Measurements from ENCODE around the gene NTRK1.
A peak's percentile ranks its signal among the peaks of the same experiment; 100 is the strongest.

Gene NTRK1

DNA sequence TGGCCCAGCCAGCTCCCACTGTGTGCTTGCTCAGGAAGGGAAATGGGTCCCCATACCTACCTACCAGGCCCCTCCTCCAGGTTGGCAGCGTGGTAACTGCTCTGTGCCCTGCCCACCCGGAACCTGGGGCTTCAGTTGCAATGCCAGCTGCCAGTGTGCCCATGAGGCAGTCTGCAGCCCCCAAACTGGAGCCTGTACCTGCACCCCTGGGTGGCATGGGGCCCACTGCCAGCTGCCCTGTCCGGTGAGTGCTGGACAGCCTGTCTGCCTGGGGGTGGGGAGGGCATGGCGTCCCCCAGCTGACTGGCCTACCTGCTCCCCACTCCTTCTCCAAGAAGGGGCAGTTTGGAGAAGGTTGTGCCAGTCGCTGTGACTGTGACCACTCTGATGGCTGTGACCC lies 49.0 kb downstream of the NTRK1 start:
- H3K36me3 ChIP-seq (ENCODE audit: control insufficient read depth in 1 of 2, insufficient read depth in 2 of 2, low read length in 2 of 2) = no peaks in the 10 kb centered on the region
- no peak overlapping the region for H3K27ac ChIP-seq (ENCODE audit: low read depth, low read length)
- peaks cover 9 to 27% of the 10 kb centered on the region in 2 donors for H3K27me3 ChIP-seq (ENCODE audit: control insufficient read depth in 1 of 2, insufficient read depth in 2 of 2, low read length in 2 of 2)
- H3K9me3 ChIP-seq (ENCODE audit: control insufficient read depth in 1 of 2, low read length in 2 of 2) = no peaks in the 10 kb centered on the region
- no peak overlapping the region for H3K4me3 ChIP-seq (ENCODE audit: low read depth in 1 of 2, low read length in 2 of 2)
- H3K9ac ChIP-seq (ENCODE audit: low read depth in 1 of 2, low read length in 2 of 2) = no peak overlapping the region
- H3K4me1 ChIP-seq (ENCODE audit: control insufficient read depth in 1 of 2, insufficient read depth in 2 of 2, low read length in 2 of 2) = peaks cover 2 to 5% of the 10 kb centered on the region in 2 donors

- H3K4me1 ChIP-seq (ENCODE audit: control insufficient read depth in 1 of 2, insufficient read depth in 2 of 2, low read length in 2 of 2) = peaks cover 0 to 5% of the 10 kb centered on the region in 2 donors
- H3K9me3 ChIP-seq (ENCODE audit: control insufficient read depth in 1 of 2, low read length in 2 of 2) = no peaks in the 10 kb centered on the region
- H3K9ac ChIP-seq (ENCODE audit: low read depth in 1 of 2, low read length in 2 of 2) = no peak overlapping the region
- peaks cover 9 to 31% of the 10 kb centered on the region in 2 donors for H3K27me3 ChIP-seq (ENCODE audit: control insufficient read depth in 1 of 2, insufficient read depth in 2 of 2, low read length in 2 of 2)
- H3K4me3 ChIP-seq (ENCODE audit: low read depth in 1 of 2, low read length in 2 of 2) = no peak overlapping the region
- H3K27ac ChIP-seq (ENCODE audit: low read depth, low read length) = no peak overlapping the region
- peaks cover 0 to 2% of the 10 kb centered on the region in 2 donors for H3K36me3 ChIP-seq (ENCODE audit: control insufficient read depth in 1 of 2, insufficient read depth in 2 of 2, low read length in 2 of 2)
These were observed 49.7 kb downstream of the NTRK1 start for GRCh38 chr1:156910309-156910782.

- Histone ChIP-seq H3K36me3 (ENCODE audit: control insufficient read depth in 1 of 2, insufficient read depth in 2 of 2, low read length in 2 of 2) (peaks cover 0 to 4% of the 10 kb centered on the region in 2 donors), H3K4me1 (ENCODE audit: control insufficient read depth in 1 of 2, insufficient read depth in 2 of 2, low read length in 2 of 2) (peaks cover 0 to 5% of the 10 kb centered on the region in 2 donors), H3K4me3 (ENCODE audit: low read depth in 1 of 2, low read length in 2 of 2) (no peak overlapping the region), H3K27me3 (ENCODE audit: control insufficient read depth in 1 of 2, insufficient read depth in 2 of 2, low read length in 2 of 2) (peaks cover 9 to 29% of the 10 kb centered on the region in 2 donors), H3K9ac (ENCODE audit: low read depth in 1 of 2, low read length in 2 of 2) (no peak overlapping the region), H3K27ac (ENCODE audit: low read depth, low read length) (no peak overlapping the region), H3K9me3 (ENCODE audit: control insufficient read depth in 1 of 2, low read length in 2 of 2) (no peaks in the 10 kb centered on the region)
These were observed 51.1 kb downstream of the NTRK1 start for GRCh38 chr1:156911577-156912298.

GRCh38 chr1:156912310-156912709 lies 51.6 kb downstream of the NTRK1 start:
- no peak overlapping the region for H3K9ac ChIP-seq (ENCODE audit: low read depth in 1 of 2, low read length in 2 of 2)
- H3K27me3 ChIP-seq (ENCODE audit: control insufficient read depth in 1 of 2, insufficient read depth in 2 of 2, low read length in 2 of 2) = peaks cover 9 to 27% of the 10 kb centered on the region in 2 donors
- H3K4me1 ChIP-seq (ENCODE audit: control insufficient read depth in 1 of 2, insufficient read depth in 2 of 2, low read length in 2 of 2) = peaks cover 0 to 5% of the 10 kb centered on the region in 2 donors
- H3K27ac ChIP-seq (ENCODE audit: low read depth, low read length) = no peak overlapping the region
- H3K4me3 ChIP-seq (ENCODE audit: low read depth in 1 of 2, low read length in 2 of 2) = no peak overlapping the region
- peaks cover 0 to 4% of the 10 kb centered on the region in 2 donors for H3K36me3 ChIP-seq (ENCODE audit: control insufficient read depth in 1 of 2, insufficient read depth in 2 of 2, low read length in 2 of 2)
- no peaks in the 10 kb centered on the region for H3K9me3 ChIP-seq (ENCODE audit: control insufficient read depth in 1 of 2, low read length in 2 of 2)

- peaks cover 9 to 27% of the 10 kb centered on the region in 2 donors for H3K27me3 ChIP-seq (ENCODE audit: control insufficient read depth in 1 of 2, insufficient read depth in 2 of 2, low read length in 2 of 2)
- H3K36me3 ChIP-seq (ENCODE audit: control insufficient read depth in 1 of 2, insufficient read depth in 2 of 2, low read length in 2 of 2) = peaks cover 0 to 4% of the 10 kb centered on the region in 2 donors
- H3K4me3 ChIP-seq (ENCODE audit: low read depth in 1 of 2, low read length in 2 of 2) = no peak overlapping the region
- H3K4me1 ChIP-seq (ENCODE audit: control insufficient read depth in 1 of 2, insufficient read depth in 2 of 2, low read length in 2 of 2) = peaks cover 0 to 5% of the 10 kb centered on the region in 2 donors
- no peaks in the 10 kb centered on the region for H3K9me3 ChIP-seq (ENCODE audit: control insufficient read depth in 1 of 2, low read length in 2 of 2)
- no peak overlapping the region for H3K27ac ChIP-seq (ENCODE audit: low read depth, low read length)
- H3K9ac ChIP-seq (ENCODE audit: low read depth in 1 of 2, low read length in 2 of 2) = no peak overlapping the region
These were observed 52.5 kb downstream of the NTRK1 start for GRCh38 chr1:156912861-156913808.

GRCh38 chr1:156913809-156914387 lies 53.2 kb downstream of the NTRK1 start:
- H3K9me3 ChIP-seq (ENCODE audit: control insufficient read depth in 1 of 2, low read length in 2 of 2) = no peaks in the 10 kb centered on the region
- no peak overlapping the region for H3K4me3 ChIP-seq (ENCODE audit: low read depth in 1 of 2, low read length in 2 of 2)
- H3K4me1 ChIP-seq (ENCODE audit: control insufficient read depth in 1 of 2, insufficient read depth in 2 of 2, low read length in 2 of 2) = peaks cover 0 to 5% of the 10 kb centered on the region in 2 donors
- H3K9ac ChIP-seq (ENCODE audit: low read depth in 1 of 2, low read length in 2 of 2) = no peak overlapping the region
- H3K27ac ChIP-seq (ENCODE audit: low read depth, low read length) = no peak overlapping the region
- H3K36me3 ChIP-seq (ENCODE audit: control insufficient read depth in 1 of 2, insufficient read depth in 2 of 2, low read length in 2 of 2) = peaks cover 0 to 4% of the 10 kb centered on the region in 2 donors
- H3K27me3 ChIP-seq (ENCODE audit: control insufficient read depth in 1 of 2, insufficient read depth in 2 of 2, low read length in 2 of 2) = peaks cover 6 to 20% of the 10 kb centered on the region in 2 donors

DNA sequence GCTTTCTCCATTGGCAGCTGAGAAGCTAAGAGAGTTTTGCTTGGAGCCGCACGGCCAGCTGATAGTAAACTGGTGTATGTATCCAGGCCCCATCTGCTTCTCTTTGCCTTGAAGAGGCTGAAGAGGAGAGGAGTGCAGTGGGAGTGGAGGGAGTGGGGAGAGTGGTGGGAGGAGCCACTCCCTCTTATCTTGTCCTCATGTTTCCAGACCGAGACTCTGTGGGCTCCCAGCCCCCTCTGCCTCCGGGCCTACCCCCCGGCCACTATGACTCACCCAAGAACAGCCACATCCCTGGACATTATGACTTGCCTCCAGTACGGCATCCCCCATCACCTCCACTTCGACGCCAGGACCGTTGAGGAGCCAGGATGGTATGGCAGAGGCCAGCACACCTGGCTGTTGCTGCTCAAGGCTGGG lies 53.8 kb downstream of the NTRK1 start:
- H3K9me3 ChIP-seq (ENCODE audit: control insufficient read depth in 1 of 2, low read length in 2 of 2) = no peaks in the 10 kb centered on the region
- H3K4me1 ChIP-seq (ENCODE audit: control insufficient read depth in 1 of 2, insufficient read depth in 2 of 2, low read length in 2 of 2) = peaks cover 0 to 5% of the 10 kb centered on the region in 2 donors
- no peak overlapping the region for H3K27ac ChIP-seq (ENCODE audit: low read depth, low read length)
- H3K4me3 ChIP-seq (ENCODE audit: low read depth in 1 of 2, low read length in 2 of 2) = no peak overlapping the region
- peaks cover under 1 to 15% of the 10 kb centered on the region in 2 donors for H3K27me3 ChIP-seq (ENCODE audit: control insufficient read depth in 1 of 2, insufficient read depth in 2 of 2, low read length in 2 of 2)
- H3K36me3 ChIP-seq (ENCODE audit: control insufficient read depth in 1 of 2, insufficient read depth in 2 of 2, low read length in 2 of 2) = peaks cover 0 to 4% of the 10 kb centered on the region in 2 donors
- no peak overlapping the region for H3K9ac ChIP-seq (ENCODE audit: low read depth in 1 of 2, low read length in 2 of 2)

GRCh38 chr1:156920233-156921052 lies 59.8 kb downstream of the NTRK1 start, which contains the start of gene LRRC71:
Gene LRRC71, plus strand, starts transcription at chr1:156920632. Its CDS starts 172 bp downstream, at chr1:156920804.
- peaks cover 0 to 1% of the 10 kb centered on the region in 2 donors for H3K36me3 ChIP-seq (ENCODE audit: control insufficient read depth in 1 of 2, insufficient read depth in 2 of 2, low read length in 2 of 2)
- peak within 1 kb of the TSS in 1 of 2 donors; percentile 28 for H3K4me3 ChIP-seq (ENCODE audit: low read depth in 1 of 2, low read length in 2 of 2)
- H3K27ac ChIP-seq (ENCODE audit: low read depth, low read length) = no peak within 1 kb of the TSS
- H3K27me3 ChIP-seq (ENCODE audit: control insufficient read depth in 1 of 2, insufficient read depth in 2 of 2, low read length in 2 of 2) = peaks cover 53% of the 10 kb centered on the region in 2 donors
- H3K4me1 ChIP-seq (ENCODE audit: control insufficient read depth in 1 of 2, insufficient read depth in 2 of 2, low read length in 2 of 2) = peaks cover 6 to 9% of the 10 kb centered on the region in 2 donors
- no peak within 1 kb of the TSS for H3K9ac ChIP-seq (ENCODE audit: low read depth in 1 of 2, low read length in 2 of 2)
- H3K9me3 ChIP-seq (ENCODE audit: control insufficient read depth in 1 of 2, low read length in 2 of 2) = no peaks in the 10 kb centered on the region

- no peak overlapping the region for H3K27ac ChIP-seq (ENCODE audit: low read depth, low read length)
- no peaks in the 10 kb centered on the region for H3K36me3 ChIP-seq (ENCODE audit: control insufficient read depth in 1 of 2, insufficient read depth in 2 of 2, low read length in 2 of 2)
- no peak overlapping the region for H3K4me3 ChIP-seq (ENCODE audit: low read depth in 1 of 2, low read length in 2 of 2)
- H3K27me3 ChIP-seq (ENCODE audit: control insufficient read depth in 1 of 2, insufficient read depth in 2 of 2, low read length in 2 of 2) = peaks cover 58 to 59% of the 10 kb centered on the region in 2 donors
- no peaks in the 10 kb centered on the region for H3K9me3 ChIP-seq (ENCODE audit: control insufficient read depth in 1 of 2, low read length in 2 of 2)
- no peak overlapping the region for H3K9ac ChIP-seq (ENCODE audit: low read depth in 1 of 2, low read length in 2 of 2)
- peaks cover 8 to 9% of the 10 kb centered on the region in 2 donors for H3K4me1 ChIP-seq (ENCODE audit: control insufficient read depth in 1 of 2, insufficient read depth in 2 of 2, low read length in 2 of 2)
These were observed 60.4 kb downstream of the NTRK1 start for GRCh38 chr1:156921053-156921529.

Data from duodenal mucosa (tissue), 2 donors.